GM12878 (cell line): Measurements from ENCODE around the gene TMEM181. TPM values are rescaled to one million over a fixed set of nuclear protein-coding genes. Genes with fewer than 3 reads are reported as not detected.
A peak's percentile ranks its signal among the peaks of the same experiment; 100 is the strongest.

Source experiments
- BCLAF1 ChIP-seq: fragments of 450-650 bp; IDR thresholded peaks from 2 replicates; pipeline ENCODE4 v1.6.1; 2017; ENCODE audit warnings: antibody characterized with exemption, mild to moderate bottlenecking, moderate library complexity
- BHLHE40 ChIP-seq, 2 experiments: fragments of 450-650 bp in 1 of 2; IDR thresholded peaks; 2 replicates each; pipeline ENCODE4 v1.6.1; 2011 to 2017; ENCODE audit warnings: low read depth in 2 of 2, borderline replicate concordance in 1 of 2, improper control_type of control experiment in 1 of 2, low read length in 1 of 2, mild to moderate bottlenecking in 1 of 2
- CHD4 ChIP-seq: fragments of 200-600 bp; sonication (generic); IDR thresholded peaks from 2 replicates; pipeline ENCODE4 v1.6.1; 2016; ENCODE audit warnings: mild to moderate bottlenecking
- CTCF ChIP-seq, 3 experiments: IDR thresholded peaks in 2 of 3; conservative IDR thresholded peaks in 1 of 3; 2 replicates each; pipeline ENCODE4 v1.5.1; 2011; ENCODE audit warnings: low read depth in 3 of 3, low read length in 3 of 3, mild to moderate bottlenecking in 3 of 3, control low read depth in 2 of 3, moderate library complexity in 2 of 3, inconsistent platforms in 1 of 3, mixed read lengths in 1 of 3; ENCODE audit not compliant: control insufficient read depth in 2 of 3, insufficient read depth in 1 of 3; ENCODE audit errors: extremely low read depth in 1 of 3
- ESRRA ChIP-seq: IDR thresholded peaks from 2 replicates; pipeline ENCODE4 v1.6.1; 2012; ENCODE audit warnings: mild to moderate bottlenecking, low read length, improper control_type of control experiment
- IKZF1 ChIP-seq: fragments of 450-650 bp; conservative IDR thresholded peaks from 2 replicates; pipeline ENCODE4 v1.6.1; 2017; ENCODE audit warnings: antibody characterized with exemption, mild to moderate bottlenecking
- IRF3 ChIP-seq: fragments of 450-650 bp; IDR thresholded peaks from 2 replicates; pipeline ENCODE4 v1.6.1; 2014; ENCODE audit warnings: mild to moderate bottlenecking
- NFYB ChIP-seq: IDR thresholded peaks from 2 replicates; pipeline ENCODE4 v1.6.1; 2011; ENCODE audit warnings: low read depth, mild to moderate bottlenecking, low read length, improper control_type of control experiment, moderate library complexity; ENCODE audit not compliant: insufficient read depth
- SMARCA5 ChIP-seq: fragments of 450-650 bp; IDR thresholded peaks from 2 replicates; pipeline ENCODE4 v1.6.1; 2017; ENCODE audit warnings: mild to moderate bottlenecking
- SMC3 ChIP-seq: IDR thresholded peaks from 2 replicates; pipeline ENCODE4 v1.6.1; 2011; ENCODE audit warnings: low read length, improper control_type of control experiment, borderline replicate concordance
- SRF ChIP-seq, 2 experiments: IDR thresholded peaks; 2 replicates each; pipeline ENCODE4 v1.6.1; 2011; ENCODE audit warnings: low read depth in 2 of 2, low read length in 2 of 2, mild to moderate bottlenecking in 1 of 2, moderate library complexity in 1 of 2
- STAT3 ChIP-seq: IDR thresholded peaks from 2 replicates; pipeline ENCODE4 v1.6.1; 2011; ENCODE audit warnings: low read depth, low read length, improper control_type of control experiment
- polyA plus RNA-seq, 11 experiments: library from polyadenylated mRNA; depleted of rRNA in 4 of 11; unstranded in 6 of 11; stranded (reverse) in 5 of 11; fragments of >200 nt; fragmentation: Nextera tagmentation in 4 of 11; fragmentation: Illumina TruSeq in 1 of 11; extraction: Ambion mirVana in 4 of 11; extraction: Trizol in 1 of 11; gene quantifications; 1 replicate in 1 of 11; 2 replicates in 10 of 11; pipeline versions ENCODE4 v1.2.1 to v1.2.3, GENCODE V29; 2011 to 2016; ENCODE audit warnings: inconsistent platforms in 2 of 11, missing spikeins in 2 of 11, low read depth in 1 of 11
- total RNA-seq, 4 experiments: library from RNA; depleted of rRNA in 3 of 4; stranded (reverse); fragments of >200 nt in 3 of 4; fragmentation: Illumina TruSeq in 1 of 4; extraction: Trizol in 1 of 4; gene quantifications; 2 replicates each; pipeline versions ENCODE4 v1.2.1 to v1.2.3, GENCODE V29; 2013 to 2021
- TF ChIP-seq, protein P1 (sequence below): fragments of 450-650 bp; IDR thresholded peaks from 2 replicates; pipeline ENCODE4 v1.6.1; 2018; ENCODE audit warnings: mild to moderate bottlenecking, low read depth, moderate library complexity; ENCODE audit not compliant: partially characterized antibody
- TF ChIP-seq, protein P2 (sequence below): fragments of 450-650 bp; IDR thresholded peaks from 2 replicates; pipeline ENCODE4 v1.6.1; 2017; ENCODE audit warnings: mild to moderate bottlenecking, moderate library complexity

TMEM181 gene
- total and polyA plus RNA-seq, 10 of the 15 experiments (the other 5 are each of a cell fraction or from before 2014, with no cell fraction given): 1.5 to 7.9 (median 5.2) TPM

- TF ChIP-seq BCLAF1 (no peak), SMARCA5 (peak; percentile 92), IKZF1 (peak; percentile 99), BHLHE40 (IDR thresholded peaks at IDR 0.05; ENCODE audit: borderline replicate concordance in 1 of 2, low read depth in 2 of 2, low read length in 1 of 2) (peak; percentile 75 to 94), ESRRA (0 out of 2 replicates have a peak, but pooled peaks have one; percentile 27), IRF3 (no peak), SMC3 (no peak), NFYB (no peak), SRF (IDR thresholded peaks at IDR 0.05; ENCODE audit: low read depth in 2 of 2, low read length in 2 of 2) (no peak), CHD4 (no peak), CTCF (IDR thresholded peaks at IDR 0.05 in 2 of 3, conservative IDR thresholded peaks at IDR 0.05 in 1 of 3; ENCODE audit: control insufficient read depth in 2 of 3, extremely low read depth in 1 of 3, insufficient read depth in 1 of 3, low read depth in 3 of 3, low read length in 3 of 3) (no peak), STAT3 (peak; percentile 71; the same call in 1 of the 2 replicates)
- TF ChIP-seq, protein P1, sequence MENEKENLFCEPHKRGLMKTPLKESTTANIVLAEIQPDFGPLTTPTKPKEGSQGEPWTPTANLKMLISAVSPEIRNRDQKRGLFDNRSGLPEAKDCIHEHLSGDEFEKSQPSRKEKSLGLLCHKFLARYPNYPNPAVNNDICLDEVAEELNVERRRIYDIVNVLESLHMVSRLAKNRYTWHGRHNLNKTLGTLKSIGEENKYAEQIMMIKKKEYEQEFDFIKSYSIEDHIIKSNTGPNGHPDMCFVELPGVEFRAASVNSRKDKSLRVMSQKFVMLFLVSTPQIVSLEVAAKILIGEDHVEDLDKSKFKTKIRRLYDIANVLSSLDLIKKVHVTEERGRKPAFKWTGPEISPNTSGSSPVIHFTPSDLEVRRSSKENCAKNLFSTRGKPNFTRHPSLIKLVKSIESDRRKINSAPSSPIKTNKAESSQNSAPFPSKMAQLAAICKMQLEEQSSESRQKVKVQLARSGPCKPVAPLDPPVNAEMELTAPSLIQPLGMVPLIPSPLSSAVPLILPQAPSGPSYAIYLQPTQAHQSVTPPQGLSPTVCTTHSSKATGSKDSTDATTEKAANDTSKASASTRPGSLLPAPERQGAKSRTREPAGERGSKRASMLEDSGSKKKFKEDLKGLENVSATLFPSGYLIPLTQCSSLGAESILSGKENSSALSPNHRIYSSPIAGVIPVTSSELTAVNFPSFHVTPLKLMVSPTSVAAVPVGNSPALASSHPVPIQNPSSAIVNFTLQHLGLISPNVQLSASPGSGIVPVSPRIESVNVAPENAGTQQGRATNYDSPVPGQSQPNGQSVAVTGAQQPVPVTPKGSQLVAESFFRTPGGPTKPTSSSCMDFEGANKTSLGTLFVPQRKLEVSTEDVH: no peak
- TF ChIP-seq, protein P2, sequence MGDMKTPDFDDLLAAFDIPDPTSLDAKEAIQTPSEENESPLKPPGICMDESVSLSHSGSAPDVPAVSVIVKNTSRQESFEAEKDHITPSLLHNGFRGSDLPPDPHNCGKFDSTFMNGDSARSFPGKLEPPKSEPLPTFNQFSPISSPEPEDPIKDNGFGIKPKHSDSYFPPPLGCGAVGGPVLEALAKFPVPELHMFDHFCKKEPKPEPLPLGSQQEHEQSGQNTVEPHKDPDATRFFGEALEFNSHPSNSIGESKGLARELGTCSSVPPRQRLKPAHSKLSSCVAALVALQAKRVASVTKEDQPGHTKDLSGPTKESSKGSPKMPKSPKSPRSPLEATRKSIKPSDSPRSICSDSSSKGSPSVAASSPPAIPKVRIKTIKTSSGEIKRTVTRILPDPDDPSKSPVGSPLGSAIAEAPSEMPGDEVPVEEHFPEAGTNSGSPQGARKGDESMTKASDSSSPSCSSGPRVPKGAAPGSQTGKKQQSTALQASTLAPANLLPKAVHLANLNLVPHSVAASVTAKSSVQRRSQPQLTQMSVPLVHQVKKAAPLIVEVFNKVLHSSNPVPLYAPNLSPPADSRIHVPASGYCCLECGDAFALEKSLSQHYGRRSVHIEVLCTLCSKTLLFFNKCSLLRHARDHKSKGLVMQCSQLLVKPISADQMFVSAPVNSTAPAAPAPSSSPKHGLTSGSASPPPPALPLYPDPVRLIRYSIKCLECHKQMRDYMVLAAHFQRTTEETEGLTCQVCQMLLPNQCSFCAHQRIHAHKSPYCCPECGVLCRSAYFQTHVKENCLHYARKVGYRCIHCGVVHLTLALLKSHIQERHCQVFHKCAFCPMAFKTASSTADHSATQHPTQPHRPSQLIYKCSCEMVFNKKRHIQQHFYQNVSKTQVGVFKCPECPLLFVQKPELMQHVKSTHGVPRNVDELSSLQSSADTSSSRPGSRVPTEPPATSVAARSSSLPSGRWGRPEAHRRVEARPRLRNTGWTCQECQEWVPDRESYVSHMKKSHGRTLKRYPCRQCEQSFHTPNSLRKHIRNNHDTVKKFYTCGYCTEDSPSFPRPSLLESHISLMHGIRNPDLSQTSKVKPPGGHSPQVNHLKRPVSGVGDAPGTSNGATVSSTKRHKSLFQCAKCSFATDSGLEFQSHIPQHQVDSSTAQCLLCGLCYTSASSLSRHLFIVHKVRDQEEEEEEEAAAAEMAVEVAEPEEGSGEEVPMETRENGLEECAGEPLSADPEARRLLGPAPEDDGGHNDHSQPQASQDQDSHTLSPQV: no peak; the same call in 1 of the 2 replicates
Observed at GRCh38 chr6:158649289-158650143, 89.6 kb downstream of the TMEM181 start, which contains the start of gene SYTL3 (continued).
